Umbilical cord (tissue), 2 donors: ENCODE measurements around the gene SEPTIN7. TPM values are rescaled to one million over a fixed set of nuclear protein-coding genes. Genes with fewer than 3 reads are reported as not detected.

ENCODE experiments used
- DNase-seq: peaks from one replicate; pipeline ENCODE4 v3.0.0-alpha.2; 2015; ENCODE audit warnings: low spot score
- total RNA-seq: library from RNA; depleted of rRNA; stranded (reverse); fragments of >200 nt; gene quantifications from one replicate; pipeline ENCODE4 v1.2.3, GENCODE V29; 2014; ENCODE audit warnings: low replicate concordance; ENCODE audit not compliant: insufficient read depth

The SEPTIN7 gene
- total RNA-seq, 1 donor from 2014 or later: 355 TPM

- peak; percentile 36 for DNase-seq
Measured at GRCh38 chr7:35831208-35831607, 30.4 kb downstream of the SEPTIN7 start.

DNA sequence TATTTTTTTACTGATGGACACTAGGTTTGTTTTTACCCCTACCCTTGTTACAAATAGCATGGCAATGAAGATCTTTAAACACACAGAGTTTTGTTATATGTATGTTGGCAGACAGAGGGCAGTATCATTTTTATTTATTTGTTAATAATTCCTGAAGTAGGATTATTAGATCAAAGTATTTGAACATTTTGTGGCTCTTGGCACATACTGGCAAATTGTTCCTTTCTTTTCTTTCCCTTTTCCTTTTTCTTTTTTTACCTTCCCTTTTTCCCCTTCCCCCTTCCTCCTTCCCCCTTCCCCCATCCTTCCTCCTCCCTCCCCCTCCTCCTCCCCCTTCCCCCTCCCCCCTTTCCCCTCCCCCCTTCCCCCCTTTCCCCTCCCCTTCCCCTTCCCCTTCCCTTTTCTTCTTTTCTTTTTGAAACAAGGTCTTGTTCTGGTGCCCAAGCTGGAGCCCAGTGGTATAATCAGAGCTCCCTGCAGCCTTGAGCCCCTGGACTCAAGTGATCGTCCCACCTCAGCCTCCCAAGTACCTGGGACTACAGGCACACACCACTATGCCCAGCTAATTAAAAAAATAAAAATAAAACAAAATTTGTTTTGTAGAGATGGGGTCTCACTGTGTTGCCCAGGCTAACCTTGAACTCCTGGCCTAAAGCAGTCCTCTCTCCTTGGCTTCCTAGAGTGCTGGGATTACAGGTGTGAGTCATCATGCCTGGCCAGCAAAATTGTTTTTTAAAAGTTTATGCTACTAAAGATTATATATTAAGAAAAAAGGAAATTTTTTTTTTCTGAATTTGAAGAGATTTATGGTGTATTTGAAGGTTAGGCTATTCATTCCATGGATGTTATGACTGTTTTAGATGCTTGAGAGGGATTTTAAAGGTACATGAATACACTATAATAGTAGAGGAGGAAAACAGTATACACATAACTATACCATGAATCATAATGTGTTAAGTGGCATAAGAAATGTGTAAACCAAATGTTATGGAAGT is 39.3 kb downstream of the SEPTIN7 start:
- DNase-seq: peak; percentile 8

- DNase-seq: no peak
Measured at GRCh38 chr7:35846816-35847412, 46.1 kb downstream of the SEPTIN7 start.

DNA sequence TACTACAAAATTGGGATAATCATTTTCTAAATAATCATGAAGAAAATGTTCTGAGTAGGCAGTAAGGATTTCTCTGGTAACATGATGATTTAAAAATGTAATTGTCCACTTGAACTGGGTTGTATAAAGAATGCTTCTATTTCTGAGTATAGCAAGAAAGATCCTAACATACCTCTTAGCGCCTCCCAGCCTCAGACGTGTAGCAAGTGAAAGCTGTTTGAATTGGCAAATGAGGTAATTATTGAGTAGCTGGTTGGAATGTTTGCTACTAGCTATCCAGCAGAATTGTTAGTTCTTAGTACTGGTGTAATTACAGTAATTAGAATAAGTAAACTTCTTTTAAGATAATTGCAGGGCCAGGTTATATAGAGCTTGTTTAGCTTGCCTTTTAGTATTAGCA is 47.9 kb downstream of the SEPTIN7 start:
- no peak for DNase-seq

DNA sequence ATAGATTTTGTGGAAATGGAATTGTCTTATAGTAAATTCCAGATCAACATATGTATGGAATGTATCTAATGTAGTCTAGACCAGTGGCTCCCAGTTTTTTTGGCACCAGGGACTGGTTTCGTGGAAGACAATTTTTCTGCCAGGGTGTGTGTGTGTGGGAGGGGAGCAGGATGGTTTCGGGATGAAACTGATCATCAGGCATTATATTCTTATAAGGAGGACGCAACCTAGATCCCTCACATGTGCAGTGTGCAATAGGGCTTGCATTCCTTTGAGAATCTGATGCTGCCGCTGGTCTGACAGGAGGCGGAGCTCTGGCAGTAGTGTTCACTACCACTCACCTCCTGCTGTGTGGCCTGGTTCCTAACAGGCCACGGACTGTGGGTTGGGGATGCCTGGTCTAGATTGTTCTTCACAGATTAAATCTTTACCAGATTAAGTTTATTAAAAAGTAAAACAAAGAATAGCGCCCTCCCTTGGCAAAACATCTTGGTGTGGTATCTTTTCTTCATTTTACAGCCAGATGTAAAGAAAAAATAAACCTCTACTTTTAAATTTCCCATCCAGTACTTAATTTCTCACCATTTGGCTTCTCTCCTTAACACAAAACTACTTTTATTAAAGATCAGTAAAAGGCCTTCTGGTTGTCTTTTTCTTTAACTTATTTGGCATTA is 48.4 kb downstream of the SEPTIN7 start:
- no peak for DNase-seq

GRCh38 chr7:35849954-35850353 is 49.1 kb downstream of the SEPTIN7 start:
- DNase-seq: no peak

Other genes with a start within 250 kb of the SEPTIN7 start
- 18.3 TPM for gene HERPUD2, start 105.9 kb upstream of the SEPTIN7 start, total RNA-seq